Common myeloid progenitor, CD34-positive (primary cell): ENCODE measurements around the gene SLC8A2.

ENCODE experiments used
- CTCF ChIA-PET: fragments of 350-600 bp; sonication (Branson Sonifier 250); formaldehyde crosslinking; loops from one replicate; lab custom pipeline; 2021; ENCODE audit warnings: antibody characterized with exemption; lab: Charles Lee
- POLR2A ChIA-PET: fragments of 350-600 bp; sonication (Branson Sonifier 250); formaldehyde crosslinking; loops from one replicate; lab custom pipeline; 2021; ENCODE audit warnings: antibody characterized with exemption; lab: Charles Lee
- DNase-seq, 3 donors: peaks; one replicate each; pipeline versions ENCODE4 v3.0.0 to v3.0.0-alpha.2; 2013
- H3K27ac ChIP-seq, 2 experiments: 1 replicate in 1 of 2; 2 replicates in 1 of 2; pipeline ENCODE4 v1.7.0; 2013; ENCODE audit warnings: inconsistent platforms in 2 of 2, low read length in 2 of 2, mild to moderate bottlenecking in 2 of 2, low read depth in 1 of 2, moderate library complexity in 1 of 2; ENCODE audit not compliant: severe bottlenecking in 2 of 2, insufficient read depth in 1 of 2, poor library complexity in 1 of 2
- H3K27me3 ChIP-seq, 5 experiments: replicated peaks in 2 of 5; 1 replicate in 3 of 5; 2 replicates in 2 of 5; pipeline versions ENCODE4 v1.6.1 to v1.7.0; 2013; ENCODE audit warnings: low read length in 4 of 5, mild to moderate bottlenecking in 2 of 5, moderate library complexity in 2 of 5, inconsistent platforms in 1 of 5; ENCODE audit not compliant: insufficient read depth in 5 of 5, control insufficient read depth in 4 of 5
- H3K36me3 ChIP-seq, 4 experiments: 1 replicate in 2 of 4; 2 replicates in 2 of 4; pipeline versions ENCODE4 v1.6.1 to v1.7.0; 2013; ENCODE audit warnings: low read length in 3 of 4, control low read depth in 1 of 4, mild to moderate bottlenecking in 1 of 4; ENCODE audit not compliant: control insufficient read depth in 4 of 4, insufficient read depth in 4 of 4
- H3K4me1 ChIP-seq, 4 experiments: 1 replicate in 3 of 4; 2 replicates in 1 of 4; pipeline versions ENCODE4 v1.6.1 to v1.7.1; 2013; ENCODE audit warnings: low read length in 3 of 4, mild to moderate bottlenecking in 3 of 4, control low read depth in 1 of 4, inconsistent platforms in 1 of 4, moderate library complexity in 1 of 4; ENCODE audit not compliant: control insufficient read depth in 4 of 4, insufficient read depth in 4 of 4; ENCODE audit errors: control extremely low read depth in 1 of 4
- H3K4me3 ChIP-seq, 7 experiments: 1 replicate in 4 of 7; 2 replicates in 3 of 7; pipeline versions ENCODE4 v1.5.1 to v1.7.0; 2013; ENCODE audit warnings: mild to moderate bottlenecking in 7 of 7, low read length in 6 of 7, moderate library complexity in 6 of 7, inconsistent platforms in 2 of 7, low read depth in 2 of 7, control low read depth in 1 of 7; ENCODE audit not compliant: insufficient read depth in 4 of 7, control insufficient read depth in 1 of 7; ENCODE audit errors: extremely low read depth in 1 of 7
- H3K9me3 ChIP-seq, 5 experiments: 1 replicate in 4 of 5; 2 replicates in 1 of 5; pipeline versions ENCODE4 v1.6.1 to v1.7.1; 2013; ENCODE audit warnings: low read length in 4 of 5, mild to moderate bottlenecking in 2 of 5, inconsistent platforms in 1 of 5, low read depth in 1 of 5, moderate library complexity in 1 of 5; ENCODE audit not compliant: control insufficient read depth in 4 of 5, insufficient read depth in 2 of 5; ENCODE audit errors: control extremely low read depth in 1 of 5
- WGBS: methylation state at CpG from one replicate; pipeline ENCODE4 v1.1.5; 2013; ENCODE audit not compliant: insufficient coverage; 5-methylcytosine and 5-hydroxymethylcytosine counted together

SLC8A2 gene

DNA sequence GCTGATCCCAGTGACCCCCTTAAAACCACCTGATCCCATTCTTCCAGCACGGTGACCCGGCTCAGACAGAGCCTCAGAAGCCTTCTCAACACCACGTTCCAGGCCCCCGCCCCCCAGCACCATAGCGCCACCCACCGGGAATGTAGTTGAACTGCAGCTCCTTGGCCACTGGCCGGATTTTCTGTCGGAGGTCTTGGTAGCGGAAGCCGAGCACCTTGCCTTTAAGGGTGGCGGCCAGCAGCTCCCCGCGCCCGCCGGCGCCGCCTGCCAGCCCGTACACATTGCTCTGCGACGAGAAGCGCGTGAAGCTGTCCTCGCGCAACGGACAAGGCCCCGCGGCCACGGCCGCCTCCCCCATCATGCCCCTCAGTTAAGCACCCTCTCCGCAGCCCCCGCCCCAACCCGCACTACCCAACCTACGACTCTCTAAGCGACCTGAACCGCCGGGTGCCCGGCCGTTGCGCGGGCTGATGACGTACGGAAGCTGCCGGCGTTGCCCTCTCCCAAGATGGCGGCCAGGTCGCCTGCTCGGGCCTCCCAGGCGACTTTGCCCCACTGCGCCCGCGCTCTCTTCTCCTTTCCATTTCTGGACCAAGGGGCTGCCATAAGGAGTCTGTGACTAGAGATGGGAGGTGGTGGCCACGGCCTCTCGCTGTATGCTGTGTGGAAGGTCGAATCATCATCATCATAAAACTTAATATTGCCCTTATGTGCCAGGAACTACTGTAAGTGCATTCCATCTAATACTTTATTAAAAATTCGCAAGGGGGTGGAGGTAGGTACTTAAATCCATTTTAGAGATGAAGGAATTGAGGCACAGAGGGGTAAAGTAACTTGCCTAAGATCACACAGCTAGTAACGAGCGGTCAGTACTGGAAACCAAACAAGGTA, 12.4 kb upstream of the SLC8A2 start, which contains the start of gene KPTN:
KPTN (minus strand) TSS at position 420 of the 891 bp plus-strand sequence; CDS start at position 361, 59 bp downstream.
- H3K27ac ChIP-seq, result peak within 1 kb of the TSS; percentile 72 to 91
- no peaks in the 10 kb centered on the region for H3K9me3 ChIP-seq
- ChIA-PET POLR2A (interaction anchor here (0.6 to 1.3 kb wide), 5 partner anchors 12 to 1143 kb away, joined by 3 to 5 read pairs (median 3); partner anchors contain the start of gene NAPA), CTCF (interaction anchor here (0.7 to 2.6 kb wide), 16 partner anchors 8 to 259 kb away, joined by 3 to 12 read pairs (median 4); partner anchors contain the start of gene NAPA)
- H3K4me1 ChIP-seq, result peaks cover 11 to 52% (median 51%) of the 10 kb centered on the region in 4 experiments
- DNase-seq, result peak; percentile 95 to 96 (median 96)
- WGBS, result under 1% methylated on average over 46 of the region's 57 CpGs
- peaks cover 0 to 12% (median 1%) of the 10 kb centered on the region in 4 experiments for H3K36me3 ChIP-seq
- peak within 1 kb of the TSS; percentile 71 to 95 (median 82) for H3K4me3 ChIP-seq
- no peaks in the 10 kb centered on the region for H3K27me3 ChIP-seq

DNA sequence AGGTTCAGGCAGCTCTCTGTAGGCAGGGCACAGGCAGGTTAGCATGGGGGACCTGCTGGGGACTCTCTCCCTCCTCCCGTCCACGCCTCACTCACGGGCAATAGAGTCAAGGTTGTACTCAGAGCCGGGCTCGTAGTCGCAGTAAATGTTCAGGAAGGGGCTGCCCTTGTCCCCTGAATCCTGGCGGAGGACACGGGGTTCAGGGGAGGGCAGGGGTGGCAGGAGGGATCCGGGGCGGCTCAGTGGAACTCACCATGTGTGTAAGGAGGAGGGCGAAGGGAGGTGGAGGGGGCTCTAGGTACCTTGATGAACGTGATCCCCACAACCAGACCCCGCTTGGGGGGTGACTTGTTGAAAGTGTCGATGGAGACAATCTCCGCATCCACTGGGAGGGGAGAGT, 11.5 kb upstream of the SLC8A2 start:
- Histone ChIP-seq H3K27ac (no peak overlapping the region), H3K27me3 (no peaks in the 10 kb centered on the region), H3K4me3 (peak overlapping the region in 5 of 7 experiments; percentile 71 to 95 (median 82)), H3K36me3 (peaks cover 0 to 8% (median 0%) of the 10 kb centered on the region in 4 experiments), H3K9me3 (no peaks in the 10 kb centered on the region), H3K4me1 (peaks cover 11 to 47% (median 45%) of the 10 kb centered on the region in 4 experiments)
- WGBS, result 100% methylated on average over 7 of the region's 15 CpGs
- ChIA-PET POLR2A (interaction anchor here (0.8 to 1.3 kb wide), 2 partner anchors 32 to 63 kb away, joined by 3 to 5 read pairs; partner anchors contain the start of gene NAPA), CTCF (interaction anchor here (0.7 to 2.6 kb wide), 10 partner anchors 10 to 221 kb away, joined by 3 to 12 read pairs (median 5); no protein-coding TSS in a partner anchor)
- DNase-seq, result no peak

DNA sequence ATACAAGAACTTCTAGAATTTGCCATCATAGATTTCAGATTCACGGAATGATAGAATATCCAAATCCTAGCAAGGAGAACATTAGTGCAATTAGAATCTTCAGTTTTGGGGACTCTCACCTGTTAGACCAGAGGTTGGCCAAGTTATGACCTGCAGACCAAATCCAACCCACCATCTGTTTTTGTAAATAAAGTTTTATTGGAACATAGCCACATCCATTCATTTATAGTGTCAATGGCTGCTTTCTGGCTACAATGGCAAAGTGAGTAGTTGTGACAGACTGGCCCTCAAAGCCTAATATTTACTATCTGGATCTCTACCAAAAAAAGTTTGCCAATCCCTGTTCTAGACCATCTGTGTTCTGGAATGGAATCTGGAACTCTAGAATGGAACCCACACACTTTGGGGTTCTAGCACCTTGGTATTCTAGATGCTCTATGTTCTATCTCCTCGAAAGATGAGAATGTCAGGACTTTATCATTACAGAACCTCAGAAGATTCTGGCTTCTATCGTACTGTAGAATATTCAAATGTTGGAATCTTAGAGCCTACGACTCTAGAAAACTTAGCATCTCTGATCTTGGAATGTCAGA, 9.9 kb upstream of the SLC8A2 start:
- Histone ChIP-seq H3K4me3 (no peak overlapping the region), H3K36me3 (peaks cover 0 to 10% (median 2%) of the 10 kb centered on the region in 4 experiments), H3K27me3 (no peaks in the 10 kb centered on the region), H3K9me3 (no peaks in the 10 kb centered on the region), H3K4me1 (peaks cover 10 to 31% (median 29%) of the 10 kb centered on the region in 4 experiments), H3K27ac (no peak overlapping the region)
- ChIA-PET POLR2A (interaction anchor here (0.6 kb wide), 1 partner anchor 11 kb away, joined by 5 read pairs; no protein-coding TSS in a partner anchor), CTCF (no interaction called here)
- WGBS, result 96% methylated on average over 4 of the region's 4 CpGs
- no peak for DNase-seq

DNA sequence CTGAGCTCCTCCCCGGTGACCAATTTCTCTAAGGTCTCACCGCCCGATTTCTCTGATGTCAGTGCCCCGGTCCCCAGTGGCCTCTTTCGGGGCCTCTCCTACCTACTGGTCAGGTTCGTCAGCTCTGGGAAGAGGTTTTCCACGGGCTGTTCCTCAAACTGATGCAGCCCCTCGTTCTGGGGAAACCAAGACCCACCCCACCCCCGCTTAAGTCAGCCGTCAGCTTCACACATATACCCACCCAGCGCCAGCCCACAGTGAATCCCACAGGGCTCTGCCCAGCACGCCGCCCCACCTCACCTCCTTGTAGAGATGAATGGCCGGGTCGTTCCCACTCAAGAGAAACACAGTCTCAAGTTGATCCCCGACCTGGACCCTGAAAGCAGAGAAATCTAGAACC, 9.0 kb upstream of the SLC8A2 start:
- CTCF ChIA-PET, result interaction anchor here (1.7 to 2.0 kb wide), 2 partner anchors 10 to 45 kb away, joined by 4 to 5 read pairs; no protein-coding TSS in a partner anchor
- WGBS, result 97% methylated on average over 15 of the region's 16 CpGs
- Histone ChIP-seq H3K27me3 (no peaks in the 10 kb centered on the region), H3K9me3 (no peaks in the 10 kb centered on the region), H3K4me3 (no peak overlapping the region), H3K4me1 (peaks cover 7 to 22% (median 20%) of the 10 kb centered on the region in 4 experiments), H3K36me3 (peaks cover 0 to 9% (median 2%) of the 10 kb centered on the region in 4 experiments), H3K27ac (no peak overlapping the region)
- DNase-seq, result no peak
- POLR2A ChIA-PET, result no interaction called here

DNA sequence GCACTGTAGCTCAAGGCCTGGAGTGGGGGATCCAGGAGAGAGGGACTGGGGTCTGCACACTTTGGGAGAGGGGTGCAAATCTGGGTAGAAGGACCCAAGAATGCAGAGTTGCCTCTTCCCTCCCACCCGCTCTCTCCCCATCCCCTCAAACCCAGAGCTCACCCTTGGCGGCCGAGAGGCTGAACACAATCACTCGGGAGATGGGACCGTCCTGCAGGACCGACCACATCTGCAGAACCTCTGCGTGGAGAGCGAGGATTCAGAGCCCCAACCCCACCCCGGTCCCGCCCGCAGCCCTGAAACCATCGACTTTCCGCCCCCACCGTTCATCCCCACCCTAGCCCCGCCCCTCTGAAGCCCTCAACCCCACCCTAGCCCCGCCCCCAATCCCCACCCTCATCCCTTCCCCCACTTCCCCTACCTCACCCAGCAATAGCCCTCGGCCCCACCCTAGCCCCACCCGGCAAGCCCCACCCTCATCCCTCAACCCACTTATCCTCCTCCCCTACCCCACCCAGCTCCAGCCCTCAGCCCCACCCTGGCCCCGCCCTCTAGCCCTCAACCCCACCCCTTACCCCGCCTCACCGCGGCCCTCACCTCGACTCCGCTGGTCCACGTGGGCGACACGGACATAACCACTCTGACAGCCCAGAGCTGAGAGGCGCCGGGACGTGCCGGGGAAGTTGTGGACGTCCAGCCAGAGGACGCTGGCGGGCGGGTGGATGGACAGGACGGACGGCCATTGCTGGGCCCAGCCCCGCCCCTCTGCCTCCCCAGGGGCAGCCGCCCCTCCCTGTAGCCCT, 8.2 kb upstream of the SLC8A2 start:
- H3K9me3 ChIP-seq, result no peaks in the 10 kb centered on the region
- no peak overlapping the region for H3K27ac ChIP-seq
- peaks cover 0 to 4% (median 2%) of the 10 kb centered on the region in 4 experiments for H3K36me3 ChIP-seq
- H3K4me1 ChIP-seq, result peaks cover 1 to 14% (median 12%) of the 10 kb centered on the region in 4 experiments
- 45% methylated on average over 24 of the region's 39 CpGs for WGBS
- POLR2A ChIA-PET, result no interaction called here
- no peak overlapping the region for H3K4me3 ChIP-seq
- CTCF ChIA-PET, result interaction anchor here (1.7 to 2.0 kb wide), 2 partner anchors 11 to 45 kb away, joined by 4 to 5 read pairs; no protein-coding TSS in a partner anchor
- no peaks in the 10 kb centered on the region for H3K27me3 ChIP-seq
- peak in 1 of 3 donors; percentile 32 for DNase-seq

DNA sequence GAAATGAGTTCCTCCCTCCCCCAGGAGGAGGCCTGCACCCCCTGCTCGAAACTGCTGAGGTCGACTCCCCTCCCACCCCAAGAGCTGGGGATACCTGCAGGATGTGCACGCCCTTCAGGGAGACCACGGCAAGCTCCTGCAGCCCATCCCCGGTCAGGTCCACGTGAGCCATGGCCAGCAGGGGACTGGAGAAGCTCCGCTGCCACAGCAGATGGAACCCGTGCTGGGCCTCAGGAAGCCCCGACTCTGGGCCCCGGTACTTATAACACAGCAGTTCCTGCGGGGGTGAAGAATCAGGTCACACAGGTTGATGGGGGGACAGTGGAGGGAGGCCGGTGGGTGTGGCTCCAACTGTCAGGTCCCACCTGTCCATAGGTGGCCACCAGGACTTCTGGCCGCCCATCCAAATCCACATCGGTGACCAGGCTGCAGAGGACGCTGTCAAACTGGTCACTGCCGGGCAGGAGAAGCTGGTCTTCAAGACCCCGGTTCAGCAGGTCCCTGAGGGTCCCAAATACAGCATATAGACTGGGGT, 4.8 kb upstream of the SLC8A2 start:
- Histone ChIP-seq H3K9me3 (no peaks in the 10 kb centered on the region), H3K4me1 (peaks cover 0 to 7% (median 6%) of the 10 kb centered on the region in 4 experiments), H3K27me3 (peaks cover 0 to 12% (median 0%) of the 10 kb centered on the region in 5 experiments), H3K27ac (no peak overlapping the region), H3K4me3 (no peak overlapping the region), H3K36me3 (peaks cover 0 to 4% (median 2%) of the 10 kb centered on the region in 4 experiments)
- no peak for DNase-seq
- CTCF ChIA-PET, result interaction anchor here (1.0 kb wide), 1 partner anchor 12 kb away, joined by 4 read pairs; no protein-coding TSS in a partner anchor
- WGBS, result 89% methylated on average over 13 of the region's 17 CpGs
- POLR2A ChIA-PET, result no interaction called here
